GM18511 (cell line): ENCODE data around the gene SH3GL3.

Experiments used
- ATAC-seq: cut with Tn5 transposase; IDR thresholded peaks from one replicate; pipeline ENCODE4 v1.9.1; 2021; ENCODE audit warnings: mild to moderate bottlenecking, moderate library complexity; ENCODE audit not compliant: unreplicated experiment

Gene SH3GL3

GRCh38 chr15:83658430-83659416 lies 211.6 kb downstream of the SH3GL3 start:
- ATAC-seq: no peak

DNA sequence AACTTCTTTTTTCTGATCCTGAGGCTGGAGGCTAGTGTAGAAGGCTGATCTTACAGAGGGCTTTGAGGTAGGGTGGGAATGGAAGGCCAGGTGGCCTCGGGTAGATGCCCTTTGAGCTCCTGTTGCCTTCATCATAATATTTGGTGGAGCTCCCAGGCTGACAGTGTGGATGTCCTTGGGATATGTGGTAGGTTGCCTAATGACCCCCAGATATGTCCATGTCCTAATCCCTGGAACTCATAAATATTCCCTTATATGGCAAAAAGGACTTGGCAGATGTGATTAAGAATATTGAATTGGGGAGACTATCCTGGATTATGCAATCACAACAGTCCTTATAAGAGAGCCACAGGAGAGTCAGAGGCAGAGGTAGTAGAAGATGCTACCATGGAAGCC lies 212.3 kb downstream of the SH3GL3 start:
- no peak for ATAC-seq

GRCh38 chr15:83665480-83665879 lies 218.3 kb downstream of the SH3GL3 start:
- ATAC-seq: no peak
